Fibroblast of lung (primary cell): Measurements from ENCODE around the gene TBC1D22A.

Source experiments
- CTCF ChIP-seq, 2 donors: IDR thresholded peaks in 1 of 2; conservative IDR thresholded peaks in 1 of 2; 1 replicate in 1 of 2; 2 replicates in 1 of 2; pipeline ENCODE4 v1.5.1; 2011 to 2012; ENCODE audit warnings: low read length in 2 of 2, control low read depth in 1 of 2, inconsistent platforms in 1 of 2, low read depth in 1 of 2, mild to moderate bottlenecking in 1 of 2
- EZH2 ChIP-seq: IDR thresholded peaks from 2 replicates; pipeline ENCODE4 v1.5.1; 2012; ENCODE audit warnings: low read length, control low read depth, mild to moderate bottlenecking; ENCODE audit errors: missing control alignments

GRCh38 chr22:47196166-47196849, 433.9 kb downstream of the TBC1D22A start:
- TF ChIP-seq CTCF (conservative IDR thresholded peaks at IDR 0.05 in 1 of 2, IDR thresholded peaks at IDR 0.05 in 1 of 2; ENCODE audit: low read depth in 1 of 2, low read length in 2 of 2) (no peak), EZH2 (no peak)
